IMR-90 (cell line): ENCODE data around the gene IGLL1. TPM values are rescaled to one million over a fixed set of nuclear protein-coding genes. Genes with fewer than 3 reads are reported as not detected.

ENCODE experiments used
- ATAC-seq: fragments of 200-7000 bp; cut with Tn5 transposase; 2 replicates; pipeline ENCODE4 v1.9.1; 2020; ENCODE audit warnings: low read depth, mild to moderate bottlenecking, moderate library complexity
- BruUV-seq: library from RNA; stranded (reverse); fragments of 400-500 nt; replicated peaks from 2 replicates; lab custom pipeline; 2021; lab: Mats Ljungman, UMichigan
- CTCF ChIA-PET: fragments of 300-600 bp; formaldehyde crosslinking; extraction: SDS; loops from one replicate; lab custom pipeline; 2021; ENCODE audit warnings: antibody characterized with exemption; lab: Yijun Ruan, JAX
- POLR2A ChIA-PET: fragments of 300-600 bp; sonication (Branson Sonifier 250); formaldehyde crosslinking; loops from one replicate; lab custom pipeline; 2022; ENCODE audit warnings: antibody characterized with exemption; ENCODE audit not compliant: unreplicated experiment; lab: Charles Lee
- DNase-seq: peaks from one replicate; pipeline ENCODE4 v3.0.0; 2013
- H2AFZ ChIP-seq: replicated peaks from 2 replicates; pipeline ENCODE3; 2013; ENCODE audit warnings: low read length, mild to moderate bottlenecking; ENCODE audit not compliant: poor library complexity
- H2AK5ac ChIP-seq: 2 replicates; pipeline ENCODE4 v1.6.1; 2013; ENCODE audit warnings: low read depth, low read length, inconsistent platforms
- H2AK9ac ChIP-seq: replicated peaks from 2 replicates; pipeline ENCODE3; 2013; ENCODE audit warnings: mild to moderate bottlenecking, low read depth, low read length, moderate library complexity; ENCODE audit not compliant: poor library complexity
- H2BK120ac ChIP-seq: 2 replicates; pipeline ENCODE4 v1.6.1; 2013; ENCODE audit warnings: low read depth, low read length, inconsistent platforms
- H2BK15ac ChIP-seq: 3 replicates; pipeline ENCODE4 v1.6.1; 2013; ENCODE audit warnings: low read depth, low read length, inconsistent platforms
- H2BK20ac ChIP-seq: 2 replicates; pipeline ENCODE4 v1.6.1; 2013; ENCODE audit warnings: low read depth, mild to moderate bottlenecking, inconsistent platforms, low read length, moderate library complexity
- H2BK5ac ChIP-seq: 2 replicates; pipeline ENCODE4 v1.6.1; 2013; ENCODE audit warnings: mild to moderate bottlenecking, low read depth, low read length, inconsistent platforms; ENCODE audit not compliant: poor library complexity, severe bottlenecking
- H3K14ac ChIP-seq: replicated peaks from 2 replicates; pipeline ENCODE4 v1.6.1; 2013; ENCODE audit warnings: low read depth, low read length, inconsistent platforms
- H3K18ac ChIP-seq: 2 replicates; pipeline ENCODE4 v1.6.1; 2013; ENCODE audit warnings: low read depth, low read length, control low read depth
- H3K23ac ChIP-seq: 2 replicates; pipeline ENCODE4 v1.6.1; 2013; ENCODE audit warnings: low read depth, low read length, inconsistent platforms
- H3K27ac ChIP-seq: 2 replicates; pipeline ENCODE4 v1.5.1; 2013; ENCODE audit warnings: mild to moderate bottlenecking, control low read depth, low read length; ENCODE audit not compliant: insufficient read depth
- H3K27me3 ChIP-seq: 2 replicates; pipeline ENCODE4 v1.6.1; 2013; ENCODE audit warnings: low read length; ENCODE audit not compliant: control insufficient read depth, insufficient read depth
- H3K36me3 ChIP-seq: 2 replicates; pipeline ENCODE4 v1.6.1; 2013; ENCODE audit warnings: low read length, mixed read lengths; ENCODE audit not compliant: control insufficient read depth, insufficient read depth
- H3K4ac ChIP-seq: 2 replicates; pipeline ENCODE4 v1.6.1; 2013; ENCODE audit warnings: low read depth, low read length, inconsistent platforms
- H3K4me1 ChIP-seq: 2 replicates; pipeline ENCODE4 v1.6.1; 2013; ENCODE audit warnings: low read length, mixed read lengths; ENCODE audit not compliant: control insufficient read depth, insufficient read depth
- H3K4me2 ChIP-seq: 2 replicates; pipeline ENCODE4 v1.6.1; 2013; ENCODE audit warnings: low read depth, mild to moderate bottlenecking, control low read depth, low read length, moderate library complexity
- H3K4me3 ChIP-seq: 2 replicates; pipeline ENCODE4 v1.5.1; 2013; ENCODE audit warnings: low read depth, mild to moderate bottlenecking, control low read depth, low read length, moderate library complexity; ENCODE audit not compliant: insufficient read depth
- H3K56ac ChIP-seq: 2 replicates; pipeline ENCODE4 v1.6.1; 2013; ENCODE audit warnings: low read length, inconsistent platforms; ENCODE audit not compliant: insufficient read depth; ENCODE audit errors: extremely low read depth
- H3K79me1 ChIP-seq, 2 experiments: 2 replicates each; pipeline ENCODE4 v1.6.1; 2013; ENCODE audit warnings: low read length in 2 of 2, inconsistent platforms in 1 of 2, low read depth in 1 of 2
- H3K9ac ChIP-seq: 2 replicates; pipeline ENCODE4 v1.6.1; 2013; ENCODE audit warnings: low read depth, low read length, control low read depth
- H3K9me1 ChIP-seq: 2 replicates; pipeline ENCODE4 v1.6.1; 2013; ENCODE audit warnings: low read length, inconsistent platforms; ENCODE audit not compliant: insufficient read depth
- H3K9me3 ChIP-seq: 2 replicates; pipeline ENCODE4 v1.6.1; 2013; ENCODE audit warnings: low read length; ENCODE audit not compliant: control insufficient read depth, insufficient read depth
- H4K20me1 ChIP-seq: 2 replicates; pipeline ENCODE4 v1.6.1; 2013; ENCODE audit warnings: low read length, inconsistent platforms; ENCODE audit not compliant: insufficient read depth
- H4K5ac ChIP-seq: 2 replicates; pipeline ENCODE4 v1.6.1; 2013; ENCODE audit warnings: mild to moderate bottlenecking, low read depth, low read length, control low read depth
- H4K8ac ChIP-seq, 2 experiments: 2 replicates each; pipeline ENCODE4 v1.6.1; 2013; ENCODE audit warnings: low read depth in 2 of 2, low read length in 2 of 2, control low read depth in 1 of 2, inconsistent platforms in 1 of 2
- H4K91ac ChIP-seq: 2 replicates; pipeline ENCODE4 v1.6.1; 2013; ENCODE audit warnings: low read depth, low read length, inconsistent platforms; ENCODE audit not compliant: insufficient read depth
- BHLHE40 ChIP-seq: fragments of 150-350 bp; IDR thresholded peaks from 2 replicates; pipeline ENCODE4 v1.6.1; 2016; ENCODE audit warnings: mild to moderate bottlenecking, low read depth, low read length
- CEBPB ChIP-seq: IDR thresholded peaks from 2 replicates; pipeline ENCODE4 v1.6.1; 2012; ENCODE audit warnings: low read depth, low read length, improper control_type of control experiment
- CTCF ChIP-seq: conservative IDR thresholded peaks from 2 replicates; pipeline ENCODE4 v1.5.1; 2012; ENCODE audit warnings: mild to moderate bottlenecking, low read depth, low read length, improper control_type of control experiment
- FOS ChIP-seq: fragments of 150-350 bp; IDR thresholded peaks from 2 replicates; pipeline ENCODE4 v1.6.1; 2016; ENCODE audit warnings: low read depth, low read length
- MAFK ChIP-seq: IDR thresholded peaks from 2 replicates; pipeline ENCODE4 v1.6.1; 2012; ENCODE audit warnings: low read depth, low read length, improper control_type of control experiment
- MAZ ChIP-seq: IDR thresholded peaks from 2 replicates; pipeline ENCODE4 v1.6.1; 2012; ENCODE audit warnings: low read depth, mild to moderate bottlenecking, low read length, improper control_type of control experiment, moderate library complexity, borderline replicate concordance
- MXI1 ChIP-seq: IDR thresholded peaks from 2 replicates; pipeline ENCODE4 v1.6.1; 2012; ENCODE audit warnings: low read depth, mild to moderate bottlenecking, low read length, moderate library complexity, borderline replicate concordance
- NFE2L2 ChIP-seq: fragments of 150-350 bp; IDR thresholded peaks from 2 replicates; pipeline ENCODE4 v1.6.1; 2016; ENCODE audit warnings: low read depth, mild to moderate bottlenecking, low read length
- POLR2A ChIP-seq: IDR thresholded peaks from 2 replicates; pipeline ENCODE4 v1.6.1; 2012; ENCODE audit warnings: mild to moderate bottlenecking, low read depth, low read length
- RAD21 ChIP-seq: IDR thresholded peaks from 2 replicates; pipeline ENCODE4 v1.6.1; 2012; ENCODE audit warnings: low read length, improper control_type of control experiment
- RCOR1 ChIP-seq: IDR thresholded peaks from 2 replicates; pipeline ENCODE4 v1.6.1; 2012; ENCODE audit warnings: mild to moderate bottlenecking, low read length, improper control_type of control experiment; ENCODE audit not compliant: insufficient replicate concordance
- RFX5 ChIP-seq: IDR thresholded peaks from 2 replicates; pipeline ENCODE4 v1.8.0; 2012; ENCODE audit warnings: low read depth, mild to moderate bottlenecking, low read length, moderate library complexity
- SMC3 ChIP-seq: fragments of 150-350 bp; IDR thresholded peaks from 2 replicates; pipeline ENCODE4 v1.6.1; 2016; ENCODE audit warnings: low read depth, mild to moderate bottlenecking, antibody characterized with exemption, low read length, moderate library complexity
- WGBS, 2 experiments: methylation state at CpG; one replicate each; pipeline versions ENCODE4 v1.1.5 to v1.1.7; 2013; ENCODE audit warnings: missing lambda C conversion rate in 2 of 2; ENCODE audit not compliant: insufficient read length in 1 of 2; ENCODE audit errors: extremely low coverage in 2 of 2; 5-methylcytosine and 5-hydroxymethylcytosine counted together
- dilution Hi-C: fragments of 300-500 bp; cut with HindIII; formaldehyde crosslinking; loops from one replicate; pipeline ENCODE4 v1.14.3; 2018; ENCODE audit warnings: low sequenced_read_pairs; ENCODE audit not compliant: unreplicated experiment
- in situ Hi-C: fragments of 300-500 bp; cut with MboI; formaldehyde crosslinking; loops from 3 replicates; pipeline ENCODE4 v1.14.3; 2019; ENCODE audit warnings: low sequenced_read_pairs, inconsistent platforms, mixed read lengths
- intact Hi-C: fragments of 100-400 bp; cut with micrococcal nuclease; formaldehyde crosslinking; loops from 2 replicates; pipeline ENCODE4 v1.10.0; 2022
- polyA plus RNA-seq, 3 experiments: library from polyadenylated mRNA; depleted of rRNA; stranded (reverse); fragments of >200 nt; gene quantifications; 2 replicates each; pipeline ENCODE4 v1.2.3, GENCODE V29; 2012; ENCODE audit warnings: low replicate concordance in 1 of 3
- total RNA-seq: library from RNA; depleted of rRNA; stranded (reverse); fragments of >200 nt; gene quantifications from 2 replicates; pipeline ENCODE4 v1.2.3, GENCODE V29; 2012
- TF ChIP-seq, protein P1 (sequence below): fragments of 150-350 bp; IDR thresholded peaks from 2 replicates; pipeline ENCODE4 v1.6.1; 2017; ENCODE audit warnings: mild to moderate bottlenecking, antibody characterized with exemption, low read length, low read depth
- TF ChIP-seq, protein P2 (sequence below): fragments of 150-350 bp; IDR thresholded peaks from 2 replicates; pipeline ENCODE4 v1.6.1; 2016; ENCODE audit warnings: low read depth, mild to moderate bottlenecking, low read length, moderate library complexity, borderline replicate concordance

The IGLL1 gene
- total and polyA plus RNA-seq, 2 of the 4 experiments (the other 2 are of a cell fraction): not detected

DNA sequence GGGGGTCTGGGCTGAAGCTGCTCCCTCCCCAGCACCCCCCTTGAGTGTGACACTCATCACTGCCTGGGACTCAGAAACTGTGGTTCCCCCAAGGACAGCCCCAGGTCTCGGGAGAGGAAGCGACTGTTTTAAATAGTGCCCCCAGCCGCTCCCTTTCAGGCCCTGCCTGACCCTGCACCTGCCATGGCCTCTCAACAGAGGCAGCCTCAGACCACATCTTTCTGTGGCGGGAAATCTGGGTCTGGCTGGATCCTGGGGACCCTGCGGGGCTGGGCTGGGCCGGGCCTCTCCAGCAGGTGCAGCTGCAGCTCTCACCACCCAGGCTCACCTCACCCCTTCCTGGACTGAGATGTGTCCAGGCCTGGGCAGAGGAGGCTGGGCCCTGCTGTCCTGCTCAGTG is 3.7 kb upstream of the IGLL1 start:
- H3K4me2 ChIP-seq: no peak overlapping the region
- no peak overlapping the region for H3K23ac ChIP-seq
- H2BK5ac ChIP-seq: no peak overlapping the region
- H2BK20ac ChIP-seq: no peak overlapping the region
- DNase-seq (no peak), ATAC-seq (no peak)
- BruUV-seq: no TSS peak
- no peak overlapping the region for H3K56ac ChIP-seq
- no peak overlapping the region for H3K27ac ChIP-seq
- TF ChIP-seq CTCF: no peak
- TF ChIP-seq, protein P1, sequence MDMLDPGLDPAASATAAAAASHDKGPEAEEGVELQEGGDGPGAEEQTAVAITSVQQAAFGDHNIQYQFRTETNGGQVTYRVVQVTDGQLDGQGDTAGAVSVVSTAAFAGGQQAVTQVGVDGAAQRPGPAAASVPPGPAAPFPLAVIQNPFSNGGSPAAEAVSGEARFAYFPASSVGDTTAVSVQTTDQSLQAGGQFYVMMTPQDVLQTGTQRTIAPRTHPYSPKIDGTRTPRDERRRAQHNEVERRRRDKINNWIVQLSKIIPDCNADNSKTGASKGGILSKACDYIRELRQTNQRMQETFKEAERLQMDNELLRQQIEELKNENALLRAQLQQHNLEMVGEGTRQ: no peak
- TF ChIP-seq BHLHE40: no peak
- TF ChIP-seq, protein P2, sequence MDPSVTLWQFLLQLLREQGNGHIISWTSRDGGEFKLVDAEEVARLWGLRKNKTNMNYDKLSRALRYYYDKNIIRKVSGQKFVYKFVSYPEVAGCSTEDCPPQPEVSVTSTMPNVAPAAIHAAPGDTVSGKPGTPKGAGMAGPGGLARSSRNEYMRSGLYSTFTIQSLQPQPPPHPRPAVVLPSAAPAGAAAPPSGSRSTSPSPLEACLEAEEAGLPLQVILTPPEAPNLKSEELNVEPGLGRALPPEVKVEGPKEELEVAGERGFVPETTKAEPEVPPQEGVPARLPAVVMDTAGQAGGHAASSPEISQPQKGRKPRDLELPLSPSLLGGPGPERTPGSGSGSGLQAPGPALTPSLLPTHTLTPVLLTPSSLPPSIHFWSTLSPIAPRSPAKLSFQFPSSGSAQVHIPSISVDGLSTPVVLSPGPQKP: no peak
- TF ChIP-seq SMC3: no peak
- no peak for TF ChIP-seq RFX5
- no peak for TF ChIP-seq MAZ
- no peak for TF ChIP-seq MAFK
- no peak for TF ChIP-seq RAD21
- no peak for TF ChIP-seq CEBPB
- no peak for TF ChIP-seq MXI1
- no peak for TF ChIP-seq FOS
- TF ChIP-seq NFE2L2: no peak
- no peak for TF ChIP-seq POLR2A
- no peak for TF ChIP-seq RCOR1
- no peaks in the 10 kb centered on the region for H4K20me1 ChIP-seq
- no peak overlapping the region for H3K4ac ChIP-seq
- no peaks in the 10 kb centered on the region for H3K79me1 ChIP-seq
- 82% methylated on average over 4 of the region's 6 CpGs; no CpG with 5 or more reads in 1 of the 2 experiments for WGBS, 2 experiments
- POLR2A ChIA-PET: no interaction called here
- H3K4me3 ChIP-seq: no peak overlapping the region
- H4K5ac ChIP-seq: no peak overlapping the region
- H3K18ac ChIP-seq: no peak overlapping the region
- H3K9me3 ChIP-seq: no peaks in the 10 kb centered on the region
- no peaks in the 10 kb centered on the region for H3K36me3 ChIP-seq
- no peak overlapping the region for H4K91ac ChIP-seq
- H2AK9ac ChIP-seq: no peak overlapping the region
- H3K4me1 ChIP-seq: no peaks in the 10 kb centered on the region
- intact Hi-C loops: no loop called here
- H2AFZ ChIP-seq: no peak overlapping the region
- no peak overlapping the region for H3K14ac ChIP-seq
- in situ Hi-C loops: no loop called here
- dilution Hi-C loops: no loop called here
- H2BK120ac ChIP-seq: no peak overlapping the region
- CTCF ChIA-PET: no interaction called here
- H3K27me3 ChIP-seq: peaks cover 15% of the 10 kb centered on the region
- H3K9ac ChIP-seq: no peak overlapping the region
- H2BK15ac ChIP-seq: no peak overlapping the region
- H2AK5ac ChIP-seq: no peak overlapping the region
- no peak overlapping the region for H4K8ac ChIP-seq
- H3K9me1 ChIP-seq: no peaks in the 10 kb centered on the region
